Measurements from ENCODE around the gene LRP2.

Gene LRP2

GRCh38 chr2:169260246-169260645 lies 102.1 kb downstream of the LRP2 start:
- no peak overlapping the region for H2BK120ac ChIP-seq (ENCODE audit: low read depth, low read length)
- peaks cover 0 to 5% of the 10 kb centered on the region in 2 donors for H3K9me3 ChIP-seq (replicated peaks in 1 of 2; ENCODE audit: control insufficient read depth in 2 of 2, insufficient read depth in 1 of 2, low read depth in 1 of 2, low read length in 2 of 2)
- no peaks in the 10 kb centered on the region for H3K27me3 ChIP-seq (ENCODE audit: control insufficient read depth in 3 of 3, insufficient read depth in 3 of 3, low read depth in 1 of 3, low read length in 3 of 3)
- no peak for DNase-seq (ENCODE audit: low spot score)
- no peak overlapping the region for H3K23ac ChIP-seq (ENCODE audit: low read depth, low read length, poor library complexity)
- H2BK15ac ChIP-seq (ENCODE audit: low read length): no peak overlapping the region
- H3K4ac ChIP-seq (ENCODE audit: low read length): no peak overlapping the region
- no peaks in the 10 kb centered on the region for H3K4me1 ChIP-seq (ENCODE audit: control insufficient read depth in 2 of 2, insufficient read depth in 1 of 2, low read depth in 1 of 2, low read length in 2 of 2)
- WGBS, 2 donors (ENCODE audit: extremely low coverage in 2 of 2, insufficient read length in 2 of 2, insufficient replicate concordance in 1 of 2): no CpG with 5 or more reads among the region's 1 CpG
- H3K18ac ChIP-seq (ENCODE audit: low read length): no peak overlapping the region
- H2BK12ac ChIP-seq (ENCODE audit: low read length): no peak overlapping the region
- H3K36me3 ChIP-seq (replicated peaks in 1 of 2; ENCODE audit: control insufficient read depth in 2 of 2, insufficient read depth in 2 of 2, low read length in 2 of 2): peaks cover 18 to 62% of the 10 kb centered on the region in 2 donors
- no peak overlapping the region for H3K27ac ChIP-seq (replicated peaks; ENCODE audit: low read length)
- no peak overlapping the region for H2AFZ ChIP-seq (ENCODE audit: low read length)
- H4K8ac ChIP-seq (ENCODE audit: low read depth, low read length): no peak overlapping the region
- no peak overlapping the region for H3K14ac ChIP-seq (ENCODE audit: low read length)
- no peak overlapping the region for H3K4me3 ChIP-seq (ENCODE audit: low read length in 2 of 2)
- no peak overlapping the region for H2BK5ac ChIP-seq (ENCODE audit: low read length)
- no peak overlapping the region for H3K4me2 ChIP-seq (ENCODE audit: insufficient read depth, low read length, poor library complexity, severe bottlenecking)
- no peak overlapping the region for H4K91ac ChIP-seq (ENCODE audit: low read depth, low read length, poor library complexity)
- H2AK5ac ChIP-seq (ENCODE audit: low read depth, low read length): no peak overlapping the region
- H3K79me1 ChIP-seq (ENCODE audit: low read depth, low read length): no peaks in the 10 kb centered on the region
- no peak overlapping the region for H3K9ac ChIP-seq (ENCODE audit: low read depth, low read length, poor library complexity)

GRCh38 chr2:169259402-169259801 lies 102.9 kb downstream of the LRP2 start:
- Histone ChIP-seq H2AK5ac (ENCODE audit: low read depth, low read length) (no peak overlapping the region), H3K14ac (ENCODE audit: low read length) (no peak overlapping the region), H3K9ac (ENCODE audit: low read depth, low read length, poor library complexity) (no peak overlapping the region), H4K91ac (ENCODE audit: low read depth, low read length, poor library complexity) (no peak overlapping the region), H3K36me3 (replicated peaks in 1 of 2; ENCODE audit: control insufficient read depth in 2 of 2, insufficient read depth in 2 of 2, low read length in 2 of 2) (peaks cover 20 to 62% of the 10 kb centered on the region in 2 donors), H2BK15ac (ENCODE audit: low read length) (no peak overlapping the region), H2BK120ac (ENCODE audit: low read depth, low read length) (no peak overlapping the region), H3K18ac (ENCODE audit: low read length) (no peak overlapping the region), H3K79me1 (ENCODE audit: low read depth, low read length) (no peaks in the 10 kb centered on the region), H2BK12ac (ENCODE audit: low read length) (no peak overlapping the region), H2BK5ac (ENCODE audit: low read length) (no peak overlapping the region), H3K27ac (replicated peaks; ENCODE audit: low read length) (no peak overlapping the region), H3K4me3 (ENCODE audit: low read length in 2 of 2) (no peak overlapping the region), H3K27me3 (ENCODE audit: control insufficient read depth in 3 of 3, insufficient read depth in 3 of 3, low read depth in 1 of 3, low read length in 3 of 3) (no peaks in the 10 kb centered on the region), H4K8ac (ENCODE audit: low read depth, low read length) (no peak overlapping the region), H2AFZ (ENCODE audit: low read length) (no peak overlapping the region), H3K23ac (ENCODE audit: low read depth, low read length, poor library complexity) (no peak overlapping the region), H3K9me3 (replicated peaks in 1 of 2; ENCODE audit: control insufficient read depth in 2 of 2, insufficient read depth in 1 of 2, low read depth in 1 of 2, low read length in 2 of 2) (peaks cover 0 to 5% of the 10 kb centered on the region in 2 donors), H3K4ac (ENCODE audit: low read length) (no peak overlapping the region), H3K4me1 (ENCODE audit: control insufficient read depth in 2 of 2, insufficient read depth in 1 of 2, low read depth in 1 of 2, low read length in 2 of 2) (no peaks in the 10 kb centered on the region), H3K4me2 (ENCODE audit: insufficient read depth, low read length, poor library complexity, severe bottlenecking) (no peak overlapping the region)
- DNase-seq (ENCODE audit: low spot score): no peak
- no CpG with 5 or more reads among the region's 5 CpGs for WGBS, 2 donors (ENCODE audit: extremely low coverage in 2 of 2, insufficient read length in 2 of 2, insufficient replicate concordance in 1 of 2)

GRCh38 chr2:169258045-169258601 lies 104.2 kb downstream of the LRP2 start:
- Histone ChIP-seq H2BK15ac (ENCODE audit: low read length) (no peak overlapping the region), H3K9me3 (replicated peaks in 1 of 2; ENCODE audit: control insufficient read depth in 2 of 2, insufficient read depth in 1 of 2, low read depth in 1 of 2, low read length in 2 of 2) (peaks cover 0 to 3% of the 10 kb centered on the region in 2 donors), H3K4ac (ENCODE audit: low read length) (no peak overlapping the region), H3K36me3 (replicated peaks in 1 of 2; ENCODE audit: control insufficient read depth in 2 of 2, insufficient read depth in 2 of 2, low read length in 2 of 2) (peaks cover 18 to 58% of the 10 kb centered on the region in 2 donors), H3K9ac (ENCODE audit: low read depth, low read length, poor library complexity) (no peak overlapping the region), H3K4me3 (ENCODE audit: low read length in 2 of 2) (no peak overlapping the region), H2AFZ (ENCODE audit: low read length) (no peak overlapping the region), H3K14ac (ENCODE audit: low read length) (no peak overlapping the region), H3K23ac (ENCODE audit: low read depth, low read length, poor library complexity) (no peak overlapping the region), H3K4me1 (ENCODE audit: control insufficient read depth in 2 of 2, insufficient read depth in 1 of 2, low read depth in 1 of 2, low read length in 2 of 2) (no peaks in the 10 kb centered on the region), H3K18ac (ENCODE audit: low read length) (no peak overlapping the region), H3K4me2 (ENCODE audit: insufficient read depth, low read length, poor library complexity, severe bottlenecking) (no peak overlapping the region), H4K91ac (ENCODE audit: low read depth, low read length, poor library complexity) (no peak overlapping the region), H2BK12ac (ENCODE audit: low read length) (no peak overlapping the region), H2AK5ac (ENCODE audit: low read depth, low read length) (no peak overlapping the region), H2BK5ac (ENCODE audit: low read length) (no peak overlapping the region), H3K27me3 (ENCODE audit: control insufficient read depth in 3 of 3, insufficient read depth in 3 of 3, low read depth in 1 of 3, low read length in 3 of 3) (no peaks in the 10 kb centered on the region), H3K27ac (replicated peaks; ENCODE audit: low read length) (no peak overlapping the region), H4K8ac (ENCODE audit: low read depth, low read length) (no peak overlapping the region), H3K79me1 (ENCODE audit: low read depth, low read length) (no peaks in the 10 kb centered on the region), H2BK120ac (ENCODE audit: low read depth, low read length) (no peak overlapping the region)
- WGBS, 2 donors (ENCODE audit: extremely low coverage in 2 of 2, insufficient read length in 2 of 2, insufficient replicate concordance in 1 of 2): no CpG with 5 or more reads among the region's 3 CpGs
- no peak for DNase-seq (ENCODE audit: low spot score)

- no peak overlapping the region for H2BK5ac ChIP-seq (ENCODE audit: low read length)
- no CpG with 5 or more reads among the region's 4 CpGs for WGBS, 2 donors (ENCODE audit: extremely low coverage in 2 of 2, insufficient read length in 2 of 2, insufficient replicate concordance in 1 of 2)
- no peak overlapping the region for H3K9ac ChIP-seq (ENCODE audit: low read depth, low read length, poor library complexity)
- no peaks in the 10 kb centered on the region for H3K27me3 ChIP-seq (ENCODE audit: control insufficient read depth in 3 of 3, insufficient read depth in 3 of 3, low read depth in 1 of 3, low read length in 3 of 3)
- no peak overlapping the region for H3K4ac ChIP-seq (ENCODE audit: low read length)
- no peak overlapping the region for H3K4me3 ChIP-seq (ENCODE audit: low read length in 2 of 2)
- no peak overlapping the region for H2BK12ac ChIP-seq (ENCODE audit: low read length)
- H3K14ac ChIP-seq (ENCODE audit: low read length): no peak overlapping the region
- no peak overlapping the region for H2BK15ac ChIP-seq (ENCODE audit: low read length)
- no peak overlapping the region for H2AFZ ChIP-seq (ENCODE audit: low read length)
- DNase-seq (ENCODE audit: low spot score): no peak
- no peak overlapping the region for H2BK120ac ChIP-seq (ENCODE audit: low read depth, low read length)
- no peak overlapping the region for H3K23ac ChIP-seq (ENCODE audit: low read depth, low read length, poor library complexity)
- no peak overlapping the region for H3K27ac ChIP-seq (replicated peaks; ENCODE audit: low read length)
- H4K91ac ChIP-seq (ENCODE audit: low read depth, low read length, poor library complexity): no peak overlapping the region
- no peak overlapping the region for H4K8ac ChIP-seq (ENCODE audit: low read depth, low read length)
- no peak overlapping the region for H2AK5ac ChIP-seq (ENCODE audit: low read depth, low read length)
- H3K18ac ChIP-seq (ENCODE audit: low read length): no peak overlapping the region
- H3K36me3 ChIP-seq (replicated peaks in 1 of 2; ENCODE audit: control insufficient read depth in 2 of 2, insufficient read depth in 2 of 2, low read length in 2 of 2): peaks cover 12 to 48% of the 10 kb centered on the region in 2 donors
- no peaks in the 10 kb centered on the region for H3K4me1 ChIP-seq (ENCODE audit: control insufficient read depth in 2 of 2, insufficient read depth in 1 of 2, low read depth in 1 of 2, low read length in 2 of 2)
- H3K9me3 ChIP-seq (replicated peaks in 1 of 2; ENCODE audit: control insufficient read depth in 2 of 2, insufficient read depth in 1 of 2, low read depth in 1 of 2, low read length in 2 of 2): peaks cover 0 to 3% of the 10 kb centered on the region in 2 donors
- no peak overlapping the region for H3K4me2 ChIP-seq (ENCODE audit: insufficient read depth, low read length, poor library complexity, severe bottlenecking)
- no peaks in the 10 kb centered on the region for H3K79me1 ChIP-seq (ENCODE audit: low read depth, low read length)
Observed at GRCh38 chr2:169254774-169255173, 107.6 kb downstream of the LRP2 start.

Measured in neuronal stem cell (in vitro differentiated cells).